H9 (cell line): ENCODE results near the gene WBP1L. TPM values are rescaled to one million over a fixed set of nuclear protein-coding genes. Genes with fewer than 3 reads are reported as not detected.

Experiments
- DNase-seq: peaks from one replicate; pipeline ENCODE4 v3.0.0-alpha.2; 2017
- H2AFZ ChIP-seq: one replicate; pipeline ENCODE4 v1.6.1; 2013; ENCODE audit warnings: mild to moderate bottlenecking, low read length, control low read depth, moderate library complexity
- H2AK5ac ChIP-seq: 2 replicates; pipeline ENCODE4 v1.6.1; 2013; ENCODE audit warnings: low read length, control low read depth, mixed read lengths; ENCODE audit not compliant: insufficient read length
- H2BK120ac ChIP-seq: one replicate; pipeline ENCODE4 v1.6.1; 2013; ENCODE audit warnings: low read depth, mild to moderate bottlenecking, low read length, control low read depth, inconsistent platforms; ENCODE audit not compliant: poor library complexity, severe bottlenecking
- H2BK12ac ChIP-seq: 2 replicates; pipeline ENCODE4 v1.6.1; 2013; ENCODE audit warnings: low read length, control low read depth, mixed read lengths, low read depth; ENCODE audit not compliant: insufficient read length
- H2BK15ac ChIP-seq: 2 replicates; pipeline ENCODE4 v1.6.1; 2013; ENCODE audit warnings: low read depth, low read length, control low read depth
- H2BK20ac ChIP-seq: one replicate; pipeline ENCODE4 v1.6.1; 2013; ENCODE audit warnings: low read depth, mild to moderate bottlenecking, low read length, control low read depth, inconsistent platforms; ENCODE audit not compliant: poor library complexity, severe bottlenecking
- H2BK5ac ChIP-seq: 2 replicates; pipeline ENCODE4 v1.6.1; 2013; ENCODE audit warnings: low read length, control low read depth, mixed read lengths; ENCODE audit not compliant: insufficient read length
- H3K14ac ChIP-seq: 2 replicates; pipeline ENCODE4 v1.6.1; 2013; ENCODE audit warnings: low read length, control low read depth; ENCODE audit not compliant: insufficient read depth
- H3K18ac ChIP-seq: 2 replicates; pipeline ENCODE4 v1.6.1; 2013; ENCODE audit warnings: low read depth, mild to moderate bottlenecking, mixed read lengths, low read length, control low read depth; ENCODE audit not compliant: insufficient read length
- H3K23ac ChIP-seq: 2 replicates; pipeline ENCODE4 v1.6.1; 2013; ENCODE audit warnings: low read length, control low read depth, mixed read lengths, low read depth; ENCODE audit not compliant: insufficient read length
- H3K23me2 ChIP-seq: 2 replicates; pipeline ENCODE4 v1.6.1; 2013; ENCODE audit warnings: low read depth, mild to moderate bottlenecking, mixed read lengths, low read length, control low read depth; ENCODE audit not compliant: insufficient read length, poor library complexity, severe bottlenecking
- H3K27ac ChIP-seq: 2 replicates; pipeline ENCODE4 v1.5.1; 2013; ENCODE audit warnings: low read length, control low read depth, mixed read lengths, low read depth; ENCODE audit not compliant: insufficient read length
- H3K27me3 ChIP-seq: 2 replicates; pipeline ENCODE4 v1.6.1; 2013; ENCODE audit warnings: low read length, control low read depth, inconsistent platforms; ENCODE audit not compliant: insufficient read depth
- H3K4ac ChIP-seq: 2 replicates; pipeline ENCODE4 v1.6.1; 2013; ENCODE audit warnings: low read depth, mild to moderate bottlenecking, control low read depth, inconsistent platforms, low read length, moderate library complexity
- H3K4me1 ChIP-seq: 2 replicates; pipeline ENCODE4 v1.6.1; 2013; ENCODE audit warnings: low read length, control low read depth, inconsistent platforms; ENCODE audit not compliant: insufficient read depth
- H3K4me2 ChIP-seq: 2 replicates; pipeline ENCODE4 v1.6.1; 2013; ENCODE audit warnings: low read length, control low read depth, mixed read lengths; ENCODE audit not compliant: insufficient read length, insufficient read depth
- H3K56ac ChIP-seq: 2 replicates; pipeline ENCODE4 v1.6.1; 2013; ENCODE audit warnings: low read depth, mild to moderate bottlenecking, mixed read lengths, low read length, control low read depth; ENCODE audit not compliant: insufficient read length
- H3K79me1 ChIP-seq: 2 replicates; pipeline ENCODE4 v1.6.1; 2013; ENCODE audit warnings: low read depth, mild to moderate bottlenecking, moderate library complexity, low read length, control low read depth, inconsistent platforms; ENCODE audit not compliant: insufficient read depth, poor library complexity, severe bottlenecking
- H3K79me2 ChIP-seq: 2 replicates; pipeline ENCODE4 v1.6.1; 2013; ENCODE audit warnings: low read length, control low read depth, inconsistent platforms; ENCODE audit not compliant: insufficient read depth
- H3K9ac ChIP-seq: 2 replicates; pipeline ENCODE4 v1.6.1; 2013; ENCODE audit warnings: low read length, control low read depth, mixed read lengths; ENCODE audit not compliant: insufficient read length; ENCODE audit errors: extremely low read depth
- H3K9me3 ChIP-seq: one replicate; pipeline ENCODE4 v1.6.1; 2013; ENCODE audit warnings: low read depth, low read length, inconsistent platforms; ENCODE audit not compliant: control insufficient read depth
- H3T11ph ChIP-seq: one replicate; pipeline ENCODE4 v1.6.1; 2013; ENCODE audit warnings: mild to moderate bottlenecking, low read length, control low read depth, inconsistent platforms
- H4K20me1 ChIP-seq: one replicate; pipeline ENCODE4 v1.6.1; 2013; ENCODE audit not compliant: control insufficient read depth, insufficient read length, insufficient read depth
- H4K5ac ChIP-seq: 2 replicates; pipeline ENCODE4 v1.6.1; 2013; ENCODE audit warnings: low read depth, mild to moderate bottlenecking, mixed read lengths, low read length, control low read depth; ENCODE audit not compliant: insufficient read length
- H4K8ac ChIP-seq: replicated peaks from 2 replicates; pipeline ENCODE4 v1.6.1; 2013; ENCODE audit warnings: low read length, control low read depth, mixed read lengths, low read depth; ENCODE audit not compliant: insufficient read length
- H4K91ac ChIP-seq: 2 replicates; pipeline ENCODE4 v1.6.1; 2013; ENCODE audit warnings: low read depth, mild to moderate bottlenecking, moderate library complexity, mixed read lengths, low read length, control low read depth; ENCODE audit not compliant: insufficient read length
- H3K27ac Mint-ChIP-seq, 3 experiments: 2 replicates in 2 of 3; 3 replicates in 1 of 3; pipeline ENCODE4 v1.8.0; 2020 to 2021; ENCODE audit warnings: mixed read lengths in 3 of 3, mild to moderate bottlenecking in 1 of 3, moderate library complexity in 1 of 3
- H3K27me3 Mint-ChIP-seq: 2 replicates; pipeline ENCODE4 v1.8.0; 2021; ENCODE audit warnings: low read depth, mild to moderate bottlenecking, moderate library complexity, mixed read lengths
- H3K36me3 Mint-ChIP-seq, 3 experiments: 2 replicates in 2 of 3; 3 replicates in 1 of 3; pipeline ENCODE4 v1.8.0; 2020 to 2021; ENCODE audit warnings: low read depth in 3 of 3, mixed read lengths in 3 of 3; ENCODE audit not compliant: insufficient read depth in 1 of 3
- H3K4me1 Mint-ChIP-seq, 2 experiments: 2 replicates each; pipeline ENCODE4 v1.8.0; 2020; ENCODE audit warnings: mixed read lengths in 2 of 2
- H3K4me3 Mint-ChIP-seq, 2 experiments: 2 replicates in 1 of 2; 3 replicates in 1 of 2; pipeline ENCODE4 v1.8.0; 2020 to 2021; ENCODE audit warnings: mild to moderate bottlenecking in 2 of 2, mixed read lengths in 2 of 2, moderate library complexity in 1 of 2
- H3K9me3 Mint-ChIP-seq, 2 experiments: 2 replicates in 1 of 2; 3 replicates in 1 of 2; pipeline ENCODE4 v1.8.0; 2020; ENCODE audit warnings: mild to moderate bottlenecking in 2 of 2, mixed read lengths in 2 of 2, moderate library complexity in 1 of 2
- CTCF ChIP-seq: fragments of 200-600 bp; sonication (generic); conservative IDR thresholded peaks from 3 replicates; pipeline ENCODE4 v1.8.0; 2021; ENCODE audit warnings: antibody characterized with exemption, mild to moderate bottlenecking
- WGBS: extraction: QIAGEN DNeasy Blood & Tissue Kit; methylation state at CpG from one replicate; pipeline ENCODE4 v1.1.7; 2013; ENCODE audit warnings: missing lambda C conversion rate, low lambda C conversion rate, mixed read lengths; ENCODE audit not compliant: insufficient read length; ENCODE audit errors: extremely low coverage; 5-methylcytosine and 5-hydroxymethylcytosine counted together
- total RNA-seq: library from RNA; stranded (reverse); gene quantifications from 2 replicates; pipeline ENCODE4 v1.2.1, GENCODE V29; 2021

The WBP1L gene
- total RNA-seq, 1 experiment from 2014 or later: 23.8 TPM

GRCh38 chr10:102714621-102715455 is 28.9 kb upstream of the WBP1L start, which contains the start of gene SFXN2:
Gene SFXN2, plus strand, starts transcription at chr10:102714636. Its CDS starts 12,001 bp downstream, at chr10:102726637.
- no peak; the same call in 2 of the 3 replicates for TF ChIP-seq CTCF
- Histone ChIP-seq H2AFZ (peak within 1 kb of the TSS; percentile 11), H3K56ac (no peak within 1 kb of the TSS), H2BK15ac (no peak within 1 kb of the TSS), H3K14ac (peak within 1 kb of the TSS; percentile 76), H2BK120ac (no peak within 1 kb of the TSS), H3K4me1 (peaks cover 8% of the 10 kb centered on the region; the same call in 1 of the 2 replicates), H3K23me2 (peaks cover 11% of the 10 kb centered on the region), H3K23ac (no peak within 1 kb of the TSS), H2AK5ac (no peak within 1 kb of the TSS), H3T11ph (no peak within 1 kb of the TSS), H3K4ac (no peak within 1 kb of the TSS), H4K20me1 (no peaks in the 10 kb centered on the region), H3K4me2 (peak within 1 kb of the TSS; percentile 95), H3K27ac (no peak within 1 kb of the TSS), H4K8ac (no peak within 1 kb of the TSS), H2BK12ac (no peak within 1 kb of the TSS), H3K79me2 (peaks cover 3% of the 10 kb centered on the region; the same call in 1 of the 2 replicates), H3K9me3 (no peaks in the 10 kb centered on the region), H2BK20ac (no peak within 1 kb of the TSS), H3K79me1 (peaks cover 3% of the 10 kb centered on the region), H2BK5ac (no peak within 1 kb of the TSS), H3K18ac (peak within 1 kb of the TSS; percentile 80), H3K27me3 (no peaks in the 10 kb centered on the region), H4K91ac (no peak within 1 kb of the TSS), H3K9ac (peak within 1 kb of the TSS; percentile 83), H4K5ac (no peak within 1 kb of the TSS)
- Mint-ChIP-seq H3K36me3 (peaks cover 8 to 26% (median 13%) of the 10 kb centered on the region in 3 experiments; a peak in 6 of 7 replicates), H3K4me3 (peak within 1 kb of the TSS; percentile 83 to 92), H3K27me3 (no peaks in the 10 kb centered on the region), H3K9me3 (no peaks in the 10 kb centered on the region), H3K27ac (peak within 1 kb of the TSS; percentile 85 to 97 (median 94)), H3K4me1 (peaks cover 40 to 48% of the 10 kb centered on the region in 2 experiments)
- no peak for DNase-seq
- WGBS: no CpG with 5 or more reads among the region's 46 CpGs
